Measurements from ENCODE around the gene NCR2. TPM values are rescaled to one million over a fixed set of nuclear protein-coding genes. Genes with fewer than 3 reads are reported as not detected.

NCR2 gene
- total RNA-seq, 1 experiment from 2014 or later, result not detected

- no peaks in the 10 kb centered on the region for H3K4me1 ChIP-seq (ENCODE audit: control insufficient read depth, insufficient read depth, low read length)
- no peak for DNase-seq (ENCODE audit: low read depth, low spot score)
- H3K9me3 ChIP-seq (ENCODE audit: control insufficient read depth, insufficient read depth, low read depth, low read length), result no peaks in the 10 kb centered on the region
- intact Hi-C loops (cut with micrococcal nuclease; ENCODE audit: unreplicated experiment) (loop anchor here (2.0 kb wide), 1 partner anchor 227 kb away; no protein-coding TSS in a partner anchor), in situ Hi-C loops (cut with HindIII; ENCODE audit: low pct_unique_long_range_greater_than_20kb, low sequenced_read_pairs) (no loop called here)
- H3K27me3 ChIP-seq (ENCODE audit: control insufficient read depth, insufficient read depth, low read length), result peaks cover 8% of the 10 kb centered on the region
- ChIA-PET CTCF (no interaction called here), POLR2A (no interaction called here)
- ATAC-seq, result no peak
- H3K4me3 ChIP-seq (ENCODE audit: low read depth in 2 of 2, low read length in 2 of 2), result no peak overlapping the region
- no peak for TF ChIP-seq TCF7L2 (IDR thresholded peaks at IDR 0.05; ENCODE audit: low read depth, low read length)
- no peak for TF ChIP-seq SIN3A (IDR thresholded peaks at IDR 0.05; ENCODE audit: borderline replicate concordance, insufficient read depth, low read depth, low read length)
- TF ChIP-seq, protein P1, sequence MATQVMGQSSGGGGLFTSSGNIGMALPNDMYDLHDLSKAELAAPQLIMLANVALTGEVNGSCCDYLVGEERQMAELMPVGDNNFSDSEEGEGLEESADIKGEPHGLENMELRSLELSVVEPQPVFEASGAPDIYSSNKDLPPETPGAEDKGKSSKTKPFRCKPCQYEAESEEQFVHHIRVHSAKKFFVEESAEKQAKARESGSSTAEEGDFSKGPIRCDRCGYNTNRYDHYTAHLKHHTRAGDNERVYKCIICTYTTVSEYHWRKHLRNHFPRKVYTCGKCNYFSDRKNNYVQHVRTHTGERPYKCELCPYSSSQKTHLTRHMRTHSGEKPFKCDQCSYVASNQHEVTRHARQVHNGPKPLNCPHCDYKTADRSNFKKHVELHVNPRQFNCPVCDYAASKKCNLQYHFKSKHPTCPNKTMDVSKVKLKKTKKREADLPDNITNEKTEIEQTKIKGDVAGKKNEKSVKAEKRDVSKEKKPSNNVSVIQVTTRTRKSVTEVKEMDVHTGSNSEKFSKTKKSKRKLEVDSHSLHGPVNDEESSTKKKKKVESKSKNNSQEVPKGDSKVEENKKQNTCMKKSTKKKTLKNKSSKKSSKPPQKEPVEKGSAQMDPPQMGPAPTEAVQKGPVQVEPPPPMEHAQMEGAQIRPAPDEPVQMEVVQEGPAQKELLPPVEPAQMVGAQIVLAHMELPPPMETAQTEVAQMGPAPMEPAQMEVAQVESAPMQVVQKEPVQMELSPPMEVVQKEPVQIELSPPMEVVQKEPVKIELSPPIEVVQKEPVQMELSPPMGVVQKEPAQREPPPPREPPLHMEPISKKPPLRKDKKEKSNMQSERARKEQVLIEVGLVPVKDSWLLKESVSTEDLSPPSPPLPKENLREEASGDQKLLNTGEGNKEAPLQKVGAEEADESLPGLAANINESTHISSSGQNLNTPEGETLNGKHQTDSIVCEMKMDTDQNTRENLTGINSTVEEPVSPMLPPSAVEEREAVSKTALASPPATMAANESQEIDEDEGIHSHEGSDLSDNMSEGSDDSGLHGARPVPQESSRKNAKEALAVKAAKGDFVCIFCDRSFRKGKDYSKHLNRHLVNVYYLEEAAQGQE (IDR thresholded peaks at IDR 0.05; ENCODE audit: insufficient read depth in 1 of 2, low read depth in 2 of 2, low read length in 1 of 2), result no peak
- TF ChIP-seq POLR2AphosphoS5 (IDR thresholded peaks at IDR 0.05; ENCODE audit: low read depth, low read length), result no peak
- TF ChIP-seq CTCF (IDR thresholded peaks at IDR 0.05), result no peak
- BruUV-seq (replicated peaks), result no TSS peak
- no peaks in the 10 kb centered on the region for H3K36me3 ChIP-seq (ENCODE audit: control insufficient read depth, insufficient read depth, low read length)
- no peak overlapping the region for H3K27ac ChIP-seq (ENCODE audit: low read length)
Observed at GRCh38 chr6:41366150-41366549, 30.7 kb downstream of the NCR2 start.

- TF ChIP-seq CTCF (IDR thresholded peaks at IDR 0.05) (no peak), SIN3A (IDR thresholded peaks at IDR 0.05; ENCODE audit: borderline replicate concordance, insufficient read depth, low read depth, low read length) (no peak), TCF7L2 (IDR thresholded peaks at IDR 0.05; ENCODE audit: low read depth, low read length) (no peak), POLR2AphosphoS5 (IDR thresholded peaks at IDR 0.05; ENCODE audit: low read depth, low read length) (no peak)
- TF ChIP-seq, protein P1 (IDR thresholded peaks at IDR 0.05; ENCODE audit: insufficient read depth in 1 of 2, low read depth in 2 of 2, low read length in 1 of 2), result no peak
- no peaks in the 10 kb centered on the region for H3K36me3 ChIP-seq (ENCODE audit: control insufficient read depth, insufficient read depth, low read length)
- no peak overlapping the region for H3K27ac ChIP-seq (ENCODE audit: low read length)
- POLR2A ChIA-PET, result no interaction called here
- CTCF ChIA-PET, result interaction anchor here (0.7 to 2.4 kb wide), 4 partner anchors 229 to 318 kb away, joined by 3 to 9 read pairs (median 4); no protein-coding TSS in a partner anchor
- no peaks in the 10 kb centered on the region for H3K4me1 ChIP-seq (ENCODE audit: control insufficient read depth, insufficient read depth, low read length)
- DNase-seq (ENCODE audit: low read depth, low spot score), result no peak
- no peak for ATAC-seq
- in situ Hi-C loops (cut with HindIII; ENCODE audit: low pct_unique_long_range_greater_than_20kb, low sequenced_read_pairs), result no loop called here
- intact Hi-C loops (cut with micrococcal nuclease; ENCODE audit: unreplicated experiment), result loop anchor here (2.0 kb wide), 1 partner anchor 226 kb away; no protein-coding TSS in a partner anchor
- H3K27me3 ChIP-seq (ENCODE audit: control insufficient read depth, insufficient read depth, low read length), result peaks cover 8% of the 10 kb centered on the region
- BruUV-seq (replicated peaks), result no TSS peak
- no peak overlapping the region for H3K4me3 ChIP-seq (ENCODE audit: low read depth in 2 of 2, low read length in 2 of 2)
- H3K9me3 ChIP-seq (ENCODE audit: control insufficient read depth, insufficient read depth, low read depth, low read length), result no peaks in the 10 kb centered on the region
Observed at GRCh38 chr6:41367061-41367460, 31.7 kb downstream of the NCR2 start.

Data from Panc1 (cell line).